ENCODE results near the gene CD53.
A peak's percentile ranks its signal among the peaks of the same experiment; 100 is the strongest.
"Not testable (repeated sequence)": the region's sequence is repeated elsewhere in the genome, so short reads cannot be mapped to it uniquely, and the experiment has no call there.

CD53 gene

GRCh38 chr1:110872745-110873720, at the start of gene CD53:
TSS of gene CD53 (plus strand) at chr1:110873148. CDS start at chr1:110891409, 18,261 bp downstream.
- DNase-seq, result peak; percentile 68

- no peak for DNase-seq
Measured at GRCh38 chr1:110824192-110824591, 48.8 kb upstream of the CD53 start.

GRCh38 chr1:110829955-110830553, 42.9 kb upstream of the CD53 start:
- DNase-seq, result peak; percentile 63

- not testable (repeated sequence) for DNase-seq
Measured at GRCh38 chr1:110833779-110834178, 39.2 kb upstream of the CD53 start.

GRCh38 chr1:110846861-110847260, 26.1 kb upstream of the CD53 start:
- DNase-seq, result no peak

GRCh38 chr1:110850145-110850544, 22.8 kb upstream of the CD53 start:
- DNase-seq, result no peak

GRCh38 chr1:110850627-110851026, 22.3 kb upstream of the CD53 start:
- DNase-seq, result no peak

GRCh38 chr1:110853135-110853534, 19.8 kb upstream of the CD53 start:
- DNase-seq, result no peak

- no peak for DNase-seq
Measured at GRCh38 chr1:110856410-110856809, 16.5 kb upstream of the CD53 start.

- no peak for DNase-seq
Measured at GRCh38 chr1:110857964-110858948, 14.7 kb upstream of the CD53 start.

GRCh38 chr1:110859062-110859461, 13.9 kb upstream of the CD53 start:
- no peak for DNase-seq

GRCh38 chr1:110860174-110860573, 12.8 kb upstream of the CD53 start:
- DNase-seq, result no peak

GRCh38 chr1:110860620-110861019, 12.3 kb upstream of the CD53 start:
- not testable (repeated sequence) for DNase-seq

GRCh38 chr1:110861942-110862341, 11.0 kb upstream of the CD53 start:
- not testable (repeated sequence) for DNase-seq

- no peak for DNase-seq
Measured at GRCh38 chr1:110864287-110864686, 8.7 kb upstream of the CD53 start.

- DNase-seq, result no peak
Measured at GRCh38 chr1:110870721-110871388, 2.1 kb upstream of the CD53 start.

- DNase-seq, result no peak
Measured at GRCh38 chr1:110872366-110872744, 593 bp upstream of the CD53 start.

GRCh38 chr1:110873856-110874255, 908 bp downstream of the CD53 start:
- peak; percentile 38 for DNase-seq

- peak; percentile 66 for DNase-seq
Measured at GRCh38 chr1:110874324-110875215, 1.6 kb downstream of the CD53 start.

- peak; percentile 93 for DNase-seq
Measured at GRCh38 chr1:110875216-110875731, 2.3 kb downstream of the CD53 start.

- no peak for DNase-seq
Measured at GRCh38 chr1:110876748-110877341, 3.9 kb downstream of the CD53 start.

Data from activated CD4-positive, alpha-beta T cell treated with anti-CD3 and anti-CD28 coated beads, Interleukin-2, amount 50 U/mL, for 16 hours (primary cell).